ENCODE measurements around the gene GDF11.

Gene GDF11

GRCh38 chr12:55724940-55725309, 18.0 kb upstream of the GDF11 start:
- DNase-seq: no peak

GRCh38 chr12:55725556-55725955, 17.4 kb upstream of the GDF11 start:
- no peak for DNase-seq

GRCh38 chr12:55726971-55727370, 16.0 kb upstream of the GDF11 start:
- DNase-seq: no peak

- DNase-seq: no peak
These were observed 15.2 kb upstream of the GDF11 start for GRCh38 chr12:55727643-55728185.

GRCh38 chr12:55728186-55728938, 14.6 kb upstream of the GDF11 start:
- no peak for DNase-seq

- DNase-seq: peak; percentile 33
These were observed 13.7 kb upstream of the GDF11 start, which contains the start of gene CD63 for GRCh38 chr12:55728939-55729818. CD63 (minus strand) TSS chr12:55729009; CDS start chr12:55728341, 668 bp downstream.

GRCh38 chr12:55729819-55730818, 12.8 kb upstream of the GDF11 start:
- no peak for DNase-seq

GRCh38 chr12:55732288-55732687, 10.6 kb upstream of the GDF11 start:
- DNase-seq: no peak

- DNase-seq: peak; percentile 93
These were observed 9.8 kb upstream of the GDF11 start for GRCh38 chr12:55733021-55733555.

GRCh38 chr12:55733858-55734257, 9.1 kb upstream of the GDF11 start:
- no peak for DNase-seq

- DNase-seq: no peak
These were observed 8.3 kb upstream of the GDF11 start for GRCh38 chr12:55734595-55734994.

- DNase-seq: no peak
These were observed 6.8 kb upstream of the GDF11 start for GRCh38 chr12:55736076-55736475.

- peak; percentile 48 for DNase-seq
These were observed 5.9 kb upstream of the GDF11 start for GRCh38 chr12:55736780-55737580.

- DNase-seq: no peak
These were observed 5.3 kb upstream of the GDF11 start for GRCh38 chr12:55737581-55738122.

GRCh38 chr12:55738123-55739024, 4.5 kb upstream of the GDF11 start:
- peak; percentile 79 for DNase-seq

- DNase-seq: no peak
These were observed 3.9 kb upstream of the GDF11 start for GRCh38 chr12:55739025-55739378.

GRCh38 chr12:55741931-55742680, 816 bp upstream of the GDF11 start:
- DNase-seq: no peak

- no peak for DNase-seq
These were observed 751 bp downstream of the GDF11 start for GRCh38 chr12:55743406-55744339.
